ENCODE results near the gene RFESD.
"Not testable (repeated sequence)": the region's sequence is repeated elsewhere in the genome, so short reads cannot be mapped to it uniquely, and the experiment has no call there.

Gene RFESD

DNA sequence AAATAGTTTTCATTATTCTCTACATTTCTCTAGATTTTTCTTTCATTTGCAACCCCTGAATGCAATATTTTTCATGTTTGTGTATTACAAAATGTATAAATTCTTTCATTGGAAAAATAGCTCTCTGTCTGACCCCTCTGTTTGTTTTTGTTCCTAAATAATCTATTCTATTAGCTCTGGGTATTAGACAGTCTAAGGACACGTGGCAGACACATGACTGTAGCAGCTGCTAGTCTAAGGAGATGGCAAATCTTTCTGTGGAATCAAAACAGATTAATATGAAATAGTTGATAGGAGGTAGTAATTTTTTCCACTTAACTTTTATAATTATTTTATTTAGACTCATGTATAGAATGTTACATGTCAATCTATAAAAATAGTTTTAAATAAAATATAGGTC is 57.6 kb downstream of the RFESD start:
- H3K4me3 ChIP-seq (ENCODE audit: low read depth, low read length): no peak overlapping the region
- TF ChIP-seq POLR2A (IDR thresholded peaks at IDR 0.05; ENCODE audit: extremely low read depth, insufficient read length): no peak
- TF ChIP-seq, protein P1, sequence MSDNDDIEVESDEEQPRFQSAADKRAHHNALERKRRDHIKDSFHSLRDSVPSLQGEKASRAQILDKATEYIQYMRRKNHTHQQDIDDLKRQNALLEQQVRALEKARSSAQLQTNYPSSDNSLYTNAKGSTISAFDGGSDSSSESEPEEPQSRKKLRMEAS (IDR thresholded peaks at IDR 0.05; ENCODE audit: low read depth, low read length): no peak
- TF ChIP-seq MYC (IDR thresholded peaks at IDR 0.05; ENCODE audit: low read depth, low read length): no peak
- TF ChIP-seq, protein P2, sequence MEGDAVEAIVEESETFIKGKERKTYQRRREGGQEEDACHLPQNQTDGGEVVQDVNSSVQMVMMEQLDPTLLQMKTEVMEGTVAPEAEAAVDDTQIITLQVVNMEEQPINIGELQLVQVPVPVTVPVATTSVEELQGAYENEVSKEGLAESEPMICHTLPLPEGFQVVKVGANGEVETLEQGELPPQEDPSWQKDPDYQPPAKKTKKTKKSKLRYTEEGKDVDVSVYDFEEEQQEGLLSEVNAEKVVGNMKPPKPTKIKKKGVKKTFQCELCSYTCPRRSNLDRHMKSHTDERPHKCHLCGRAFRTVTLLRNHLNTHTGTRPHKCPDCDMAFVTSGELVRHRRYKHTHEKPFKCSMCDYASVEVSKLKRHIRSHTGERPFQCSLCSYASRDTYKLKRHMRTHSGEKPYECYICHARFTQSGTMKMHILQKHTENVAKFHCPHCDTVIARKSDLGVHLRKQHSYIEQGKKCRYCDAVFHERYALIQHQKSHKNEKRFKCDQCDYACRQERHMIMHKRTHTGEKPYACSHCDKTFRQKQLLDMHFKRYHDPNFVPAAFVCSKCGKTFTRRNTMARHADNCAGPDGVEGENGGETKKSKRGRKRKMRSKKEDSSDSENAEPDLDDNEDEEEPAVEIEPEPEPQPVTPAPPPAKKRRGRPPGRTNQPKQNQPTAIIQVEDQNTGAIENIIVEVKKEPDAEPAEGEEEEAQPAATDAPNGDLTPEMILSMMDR (IDR thresholded peaks at IDR 0.05; ENCODE audit: low read depth, low read length): no peak
- DNase-seq (ENCODE audit: low read depth): no peak

DNA sequence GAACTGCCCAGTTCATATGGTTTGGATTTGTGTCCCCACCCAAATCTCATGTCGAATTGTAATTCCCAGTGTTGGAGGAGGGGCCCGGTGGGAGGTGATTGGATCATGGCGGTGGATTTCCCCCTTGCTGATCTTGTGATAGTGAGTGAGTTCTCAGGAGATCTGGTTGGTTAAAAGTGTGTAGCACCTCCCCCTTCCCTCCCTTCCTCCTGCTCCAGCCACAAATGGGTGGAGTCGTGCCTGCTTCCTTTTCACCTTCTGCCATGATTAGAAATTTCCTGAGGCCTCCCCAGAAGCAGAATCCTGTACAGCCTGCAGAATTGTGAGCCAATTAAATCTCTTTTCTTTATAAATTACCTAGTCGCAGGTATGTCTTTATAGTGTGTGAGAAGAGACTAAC is 59.6 kb downstream of the RFESD start:
- not testable (repeated sequence) for DNase-seq (ENCODE audit: low read depth); H3K4me3 ChIP-seq (ENCODE audit: low read depth, low read length)

DNA sequence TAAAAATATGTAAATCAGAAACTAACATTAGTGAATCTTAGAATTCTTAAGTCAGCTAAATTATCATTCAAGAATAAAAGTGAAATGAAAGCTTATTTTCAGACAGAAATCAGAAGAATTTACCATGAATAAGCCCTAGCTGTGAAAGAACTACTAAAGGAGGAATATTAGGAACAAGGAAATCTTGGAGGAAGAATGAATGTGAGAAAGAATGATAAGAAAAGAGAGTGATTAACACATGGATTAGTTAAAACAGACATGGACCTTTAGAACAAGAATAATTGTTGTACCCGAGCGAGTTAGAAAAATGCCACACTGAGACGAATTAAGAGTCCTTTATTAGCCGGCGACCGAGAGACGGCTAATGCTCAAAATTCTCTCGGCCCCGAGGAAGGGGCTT is 60.5 kb downstream of the RFESD start:
- H3K4me3 ChIP-seq (ENCODE audit: low read depth, low read length): no peak overlapping the region
- DNase-seq (ENCODE audit: low read depth): no peak
- TF ChIP-seq, protein P2 (IDR thresholded peaks at IDR 0.05; ENCODE audit: low read depth, low read length): no peak
- no peak for TF ChIP-seq MYC (IDR thresholded peaks at IDR 0.05; ENCODE audit: low read depth, low read length)
- TF ChIP-seq, protein P1 (IDR thresholded peaks at IDR 0.05; ENCODE audit: low read depth, low read length): no peak
- TF ChIP-seq POLR2A (IDR thresholded peaks at IDR 0.05; ENCODE audit: extremely low read depth, insufficient read length): no peak
